VCaP (cell line): ENCODE results near the gene PTPRS.
A peak's percentile ranks its signal among the peaks of the same experiment; 100 is the strongest.

Experiments used
- H3K27ac ChIP-seq: fragments of 450-650 bp; 2 replicates; pipeline ENCODE4 v1.5.1; 2017
- TF ChIP-seq, protein P1 (sequence below): fragments of 450-650 bp; conservative IDR thresholded peaks from 2 replicates; pipeline ENCODE4 v1.5.1; 2017; ENCODE audit warnings: mild to moderate bottlenecking, moderate library complexity

PTPRS gene

DNA sequence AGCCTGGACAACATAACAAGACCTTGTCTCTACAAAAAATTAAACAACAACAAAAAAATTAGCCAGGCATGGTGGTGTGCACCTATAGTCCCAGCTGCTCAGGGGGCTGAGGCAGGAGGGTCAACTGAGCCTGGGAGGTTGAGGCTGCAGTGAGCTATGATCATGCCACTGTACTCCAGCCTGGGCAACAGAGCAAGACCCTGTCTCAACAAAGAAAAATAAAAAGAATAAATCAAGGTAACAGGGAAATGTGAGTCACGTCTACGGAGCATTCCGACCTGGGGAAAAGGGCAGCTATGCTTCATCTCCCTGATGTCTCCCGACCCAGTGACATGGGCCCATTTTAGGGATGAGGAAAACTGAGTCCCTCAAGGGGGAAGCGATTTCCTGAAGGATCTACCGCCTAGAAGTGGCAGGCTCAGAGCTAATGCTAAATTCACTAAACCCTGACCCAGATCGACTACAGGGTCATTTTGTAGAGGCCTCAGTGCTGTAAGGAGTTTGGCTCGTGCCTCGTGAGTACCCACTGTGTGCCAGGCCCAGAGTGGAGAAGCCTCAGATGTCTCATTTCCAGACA lies 19.5 kb downstream of the PTPRS start:
- TF ChIP-seq, protein P1, sequence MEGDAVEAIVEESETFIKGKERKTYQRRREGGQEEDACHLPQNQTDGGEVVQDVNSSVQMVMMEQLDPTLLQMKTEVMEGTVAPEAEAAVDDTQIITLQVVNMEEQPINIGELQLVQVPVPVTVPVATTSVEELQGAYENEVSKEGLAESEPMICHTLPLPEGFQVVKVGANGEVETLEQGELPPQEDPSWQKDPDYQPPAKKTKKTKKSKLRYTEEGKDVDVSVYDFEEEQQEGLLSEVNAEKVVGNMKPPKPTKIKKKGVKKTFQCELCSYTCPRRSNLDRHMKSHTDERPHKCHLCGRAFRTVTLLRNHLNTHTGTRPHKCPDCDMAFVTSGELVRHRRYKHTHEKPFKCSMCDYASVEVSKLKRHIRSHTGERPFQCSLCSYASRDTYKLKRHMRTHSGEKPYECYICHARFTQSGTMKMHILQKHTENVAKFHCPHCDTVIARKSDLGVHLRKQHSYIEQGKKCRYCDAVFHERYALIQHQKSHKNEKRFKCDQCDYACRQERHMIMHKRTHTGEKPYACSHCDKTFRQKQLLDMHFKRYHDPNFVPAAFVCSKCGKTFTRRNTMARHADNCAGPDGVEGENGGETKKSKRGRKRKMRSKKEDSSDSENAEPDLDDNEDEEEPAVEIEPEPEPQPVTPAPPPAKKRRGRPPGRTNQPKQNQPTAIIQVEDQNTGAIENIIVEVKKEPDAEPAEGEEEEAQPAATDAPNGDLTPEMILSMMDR = no peak
- no peak overlapping the region for H3K27ac ChIP-seq

DNA sequence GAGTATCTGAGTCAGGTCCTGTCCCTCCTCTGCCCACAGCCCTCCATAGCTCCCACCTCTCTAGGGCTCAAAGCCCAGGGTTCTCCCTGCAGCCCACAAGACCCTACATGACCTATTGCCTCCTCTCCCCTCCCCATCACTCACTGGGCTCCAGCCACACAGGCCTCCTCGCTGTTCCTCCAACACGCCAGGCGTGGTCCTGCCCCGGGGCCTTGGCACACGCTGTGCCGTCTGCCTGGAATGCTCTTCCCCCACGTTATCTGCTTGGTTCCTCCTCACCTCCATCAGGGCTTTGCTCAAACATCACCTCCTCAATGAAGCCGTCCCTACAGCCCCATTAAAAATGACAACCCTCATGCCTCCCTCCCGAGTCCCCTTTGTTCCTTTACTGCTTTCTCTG lies 21.1 kb downstream of the PTPRS start:
- TF ChIP-seq, protein P1 = no peak

DNA sequence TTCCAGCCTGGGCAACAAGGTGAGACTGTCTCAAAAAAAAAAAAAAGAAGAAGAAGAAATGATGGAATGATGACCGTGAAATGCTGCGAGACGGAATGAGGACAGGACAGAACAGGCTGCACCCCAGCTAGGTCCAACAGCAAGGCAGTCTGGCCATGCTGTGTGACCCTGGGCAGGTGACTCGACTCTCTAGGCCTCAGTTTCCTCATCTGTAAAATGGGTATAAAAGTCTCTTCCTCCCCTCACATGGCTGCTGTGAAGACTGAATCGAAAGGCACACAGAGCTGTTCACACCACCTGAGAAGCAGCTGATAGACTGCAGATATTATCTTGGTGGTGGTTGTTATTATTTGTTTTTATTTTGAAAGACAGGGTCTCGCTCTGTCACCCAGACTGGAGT lies 22.3 kb downstream of the PTPRS start:
- TF ChIP-seq, protein P1 = no peak

More for the DNA sequence above, 21.1 kb downstream of the PTPRS start:
- H3K27ac ChIP-seq = no peak overlapping the region

DNA sequence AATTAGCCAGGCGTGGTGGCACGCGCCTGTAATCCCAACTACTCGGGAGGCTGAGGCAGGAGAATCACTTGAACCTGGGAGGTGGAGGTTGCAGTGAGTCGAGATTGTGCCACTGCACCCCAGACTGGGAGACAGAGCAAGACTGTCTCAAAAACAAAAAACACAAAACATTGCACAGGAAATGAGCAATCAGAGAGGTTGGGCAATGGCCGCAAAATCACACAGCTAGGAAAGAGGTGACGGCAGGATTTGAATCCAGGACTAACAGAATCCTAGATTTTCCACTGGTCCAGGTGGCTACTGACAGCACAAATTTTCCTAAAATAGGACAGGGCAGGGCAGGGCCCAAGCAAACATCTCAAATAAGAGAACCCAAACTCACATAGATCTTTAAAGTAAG lies 23.3 kb downstream of the PTPRS start:
- no peak overlapping the region for H3K27ac ChIP-seq
- TF ChIP-seq, protein P1 = no peak

More for the DNA sequence above, 22.3 kb downstream of the PTPRS start:
- H3K27ac ChIP-seq = no peak overlapping the region

DNA sequence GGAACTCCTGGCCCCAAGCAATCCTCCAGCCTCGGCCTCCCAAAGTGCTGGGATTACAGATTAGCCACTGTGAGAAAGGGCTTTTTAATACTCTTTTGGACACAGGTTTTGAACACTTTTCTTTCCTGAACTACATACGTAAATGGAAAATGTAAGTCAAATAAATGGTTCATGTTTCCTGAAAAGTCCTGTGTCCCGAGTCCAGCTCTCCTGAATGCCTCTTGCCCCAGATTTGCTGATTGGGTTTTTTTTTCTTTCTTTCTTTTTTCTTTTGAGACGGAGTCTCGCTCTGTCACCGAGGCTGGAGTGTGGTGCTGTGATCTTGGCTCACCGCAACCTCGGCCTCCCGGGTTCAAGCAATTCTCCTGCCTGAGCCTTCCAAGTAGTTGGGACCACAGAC lies 24.5 kb downstream of the PTPRS start:
- H3K27ac ChIP-seq = no peak overlapping the region
- TF ChIP-seq, protein P1 = no peak

DNA sequence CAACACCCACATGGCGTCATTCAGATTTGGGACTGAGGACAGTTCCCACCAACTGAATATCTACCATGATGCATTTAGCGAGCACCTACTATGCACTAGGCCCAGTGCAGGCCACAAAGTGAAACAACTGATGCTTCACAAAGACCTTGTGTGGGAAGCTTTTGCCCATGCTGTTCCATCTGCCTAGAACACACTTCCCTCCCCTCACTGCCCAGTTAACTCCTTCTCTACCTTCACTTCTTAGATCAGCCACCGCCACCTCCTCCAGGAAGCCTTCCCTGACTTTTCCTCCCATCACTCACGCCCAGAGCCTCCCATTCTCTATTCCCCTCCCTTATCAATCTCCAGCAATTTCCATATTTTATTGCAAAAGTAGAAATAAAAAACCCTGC lies 25.7 kb downstream of the PTPRS start:
- no peak overlapping the region for H3K27ac ChIP-seq
- TF ChIP-seq, protein P1 = no peak

DNA sequence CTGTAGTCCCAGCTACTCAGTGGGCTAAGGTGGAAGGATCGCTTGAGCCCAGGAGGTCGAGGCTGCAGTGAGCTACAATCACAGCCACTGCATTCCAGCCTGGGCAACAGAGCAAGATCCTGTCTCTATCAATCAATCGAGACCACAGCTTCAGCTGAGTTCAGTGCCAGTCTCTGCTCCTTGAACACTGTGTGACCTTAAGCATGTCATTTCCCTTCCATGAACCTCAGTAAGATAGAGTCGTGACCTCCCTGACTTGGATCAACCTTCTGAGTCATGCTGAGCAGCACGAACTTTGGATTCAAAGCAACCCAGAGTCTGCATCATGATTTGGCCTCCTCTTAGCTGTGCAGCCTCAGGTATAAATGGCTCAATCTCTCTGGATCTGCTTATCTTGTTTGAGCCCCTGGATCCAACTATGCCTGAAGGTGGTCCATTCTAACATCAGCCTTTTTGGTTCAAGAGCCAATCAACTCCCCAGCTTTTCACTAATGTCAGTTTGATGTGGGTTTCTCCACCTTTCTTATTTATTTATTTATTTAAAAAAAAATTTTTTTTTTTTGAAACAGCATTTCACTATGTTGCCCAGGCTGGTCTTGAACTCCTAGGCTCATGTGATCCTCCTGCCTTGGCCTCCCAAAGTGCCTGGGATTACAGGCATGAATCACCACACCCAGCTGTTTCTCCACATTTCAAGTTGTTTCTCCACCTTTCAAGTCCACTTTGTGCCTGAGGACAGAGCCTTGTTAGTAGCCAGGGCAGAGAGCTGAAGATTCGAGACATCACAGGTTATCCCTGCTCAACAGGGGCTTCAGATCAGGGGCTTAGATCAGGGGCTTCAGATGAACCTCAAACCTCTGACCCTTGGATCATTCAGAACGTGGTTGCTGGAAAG lies 26.4 kb downstream of the PTPRS start:
- TF ChIP-seq, protein P1 = no peak
- 0 out of 2 replicates have a peak overlapping the region, but pooled peaks have one; percentile 8 for H3K27ac ChIP-seq
